CD14-positive monocyte (primary cell): ENCODE data around the gene ZAR1. TPM values are rescaled to one million over a fixed set of nuclear protein-coding genes. Genes with fewer than 3 reads are reported as not detected.

ENCODE experiments used
- DNase-seq, 3 donors: peaks; one replicate each; pipeline ENCODE4 v3.0.0-alpha.2; 2011 to 2022
- H2AFZ ChIP-seq: 2 replicates; pipeline ENCODE4 v1.6.0; 2012; ENCODE audit warnings: mild to moderate bottlenecking, low read depth, low read length, inconsistent platforms; ENCODE audit not compliant: insufficient read depth, poor library complexity, severe bottlenecking
- H3K27ac ChIP-seq, 2 donors: 1 replicate in 1 of 2; 2 replicates in 1 of 2; pipeline ENCODE4 v1.5.1; 2012 to 2013; ENCODE audit warnings: low read length in 2 of 2, control low read depth in 1 of 2, inconsistent platforms in 1 of 2, low read depth in 1 of 2, mild to moderate bottlenecking in 1 of 2
- H3K27me3 ChIP-seq, 2 donors: one replicate each; pipeline versions ENCODE4 v1.6.0 to v1.6.1; 2011 to 2013; ENCODE audit warnings: low read length in 2 of 2; ENCODE audit not compliant: control insufficient read depth in 2 of 2, insufficient read depth in 2 of 2
- H3K36me3 ChIP-seq, 2 donors: replicated peaks in 1 of 2; 1 replicate in 1 of 2; 2 replicates in 1 of 2; pipeline versions ENCODE4 v1.5.1 to v1.6.1; 2012 to 2013; ENCODE audit warnings: low read length in 2 of 2, control low read depth in 1 of 2, inconsistent platforms in 1 of 2, mild to moderate bottlenecking in 1 of 2; ENCODE audit not compliant: insufficient read depth in 2 of 2, control insufficient read depth in 1 of 2
- H3K4me1 ChIP-seq, 2 donors: 1 replicate in 1 of 2; 2 replicates in 1 of 2; pipeline versions ENCODE4 v1.5.1 to v1.6.1; 2012 to 2013; ENCODE audit warnings: low read length in 2 of 2, control low read depth in 1 of 2, inconsistent platforms in 1 of 2, mild to moderate bottlenecking in 1 of 2, moderate library complexity in 1 of 2; ENCODE audit not compliant: insufficient read depth in 2 of 2, control insufficient read depth in 1 of 2
- H3K4me2 ChIP-seq: replicated peaks from 2 replicates; pipeline ENCODE3; 2012; ENCODE audit warnings: low read length, moderate library complexity, mild to moderate bottlenecking; ENCODE audit not compliant: poor library complexity, severe bottlenecking; ENCODE audit errors: extremely low read depth
- H3K4me3 ChIP-seq, 3 experiments: fragments of 200-600 bp in 1 of 3; sonication (generic) in 1 of 3; replicated peaks in 1 of 3; 1 replicate in 2 of 3; 2 replicates in 1 of 3; pipeline ENCODE4 v1.5.1; 2011 to 2013; ENCODE audit warnings: low read length in 3 of 3, mild to moderate bottlenecking in 3 of 3, control low read depth in 2 of 3, low read depth in 2 of 3, inconsistent platforms in 1 of 3, moderate library complexity in 1 of 3
- H3K79me2 ChIP-seq: 2 replicates; pipeline ENCODE4 v1.6.0; 2012; ENCODE audit warnings: mild to moderate bottlenecking, control low read depth, inconsistent platforms, low read length, moderate library complexity; ENCODE audit not compliant: insufficient read depth
- H3K9ac ChIP-seq: 2 replicates; pipeline ENCODE4 v1.6.0; 2017; ENCODE audit warnings: low read length, mild to moderate bottlenecking; ENCODE audit not compliant: insufficient read depth, poor library complexity, severe bottlenecking
- H3K9me3 ChIP-seq, 2 donors: replicated peaks in 1 of 2; 1 replicate in 1 of 2; 2 replicates in 1 of 2; pipeline versions ENCODE4 v1.5.1 to v1.6.1; 2012 to 2013; ENCODE audit warnings: low read length in 2 of 2, control low read depth in 1 of 2; ENCODE audit not compliant: control insufficient read depth in 1 of 2, insufficient read depth in 1 of 2
- H4K20me1 ChIP-seq: 2 replicates; pipeline ENCODE4 v1.6.0; 2012; ENCODE audit warnings: mild to moderate bottlenecking, low read length, control low read depth, moderate library complexity; ENCODE audit not compliant: insufficient read depth
- H3K27ac Mint-ChIP-seq, 7 donors: one replicate each; pipeline ENCODE4 v1.8.0; 2020; ENCODE audit warnings: mild to moderate bottlenecking in 7 of 7, mixed read lengths in 7 of 7, moderate library complexity in 6 of 7, inconsistent platforms in 2 of 7
- H3K27me3 Mint-ChIP-seq, 3 donors: one replicate each; pipeline ENCODE4 v1.8.0; 2021 to 2022; ENCODE audit warnings: low read depth in 3 of 3, mild to moderate bottlenecking in 3 of 3, mixed read lengths in 3 of 3, moderate library complexity in 3 of 3, inconsistent platforms in 1 of 3
- H3K36me3 Mint-ChIP-seq, 2 donors: one replicate each; pipeline ENCODE4 v1.8.0; 2020; ENCODE audit warnings: mixed read lengths in 2 of 2, inconsistent platforms in 1 of 2, mild to moderate bottlenecking in 1 of 2
- H3K4me1 Mint-ChIP-seq: one replicate; pipeline ENCODE4 v1.8.0; 2020; ENCODE audit warnings: mild to moderate bottlenecking, mixed read lengths
- H3K4me3 Mint-ChIP-seq, 2 donors: one replicate each; pipeline ENCODE4 v1.8.0; 2020; ENCODE audit warnings: mild to moderate bottlenecking in 2 of 2, mixed read lengths in 2 of 2, moderate library complexity in 1 of 2
- H3K9me3 Mint-ChIP-seq, 7 donors: one replicate each; pipeline ENCODE4 v1.8.0; 2020 to 2022; ENCODE audit warnings: mixed read lengths in 7 of 7, mild to moderate bottlenecking in 6 of 7, moderate library complexity in 6 of 7, inconsistent platforms in 2 of 7
- CTCF ChIP-seq: fragments of 200-600 bp; IDR thresholded peaks from one replicate; pipeline ENCODE4 v1.8.0; 2022; ENCODE audit warnings: antibody characterized with exemption, mild to moderate bottlenecking
- WGBS: methylation state at CpG from one replicate; pipeline ENCODE4 v1.1.5; 2013; ENCODE audit warnings: missing lambda C conversion rate; ENCODE audit not compliant: insufficient coverage; 5-methylcytosine and 5-hydroxymethylcytosine counted together
- intact Hi-C, 2 donors: fragments of 100-400 bp; cut with micrococcal nuclease; formaldehyde crosslinking; loops; one replicate each; pipeline versions ENCODE4 v1.15.0 to v1.15.1; 2023
- polyA plus RNA-seq, 3 donors: library from polyadenylated mRNA; depleted of rRNA in 1 of 3; unstranded in 2 of 3; stranded (reverse) in 1 of 3; fragments of 300-500 nt in 2 of 3; fragments of >200 nt in 1 of 3; fragmentation: Illumina TruSeq in 2 of 3; gene quantifications; 1 replicate in 2 of 3; 2 replicates in 1 of 3; pipeline ENCODE4 v1.2.3, GENCODE V29; 2012 to 2021

ZAR1 gene
- polyA plus RNA-seq, 3 donors: not detected

DNA sequence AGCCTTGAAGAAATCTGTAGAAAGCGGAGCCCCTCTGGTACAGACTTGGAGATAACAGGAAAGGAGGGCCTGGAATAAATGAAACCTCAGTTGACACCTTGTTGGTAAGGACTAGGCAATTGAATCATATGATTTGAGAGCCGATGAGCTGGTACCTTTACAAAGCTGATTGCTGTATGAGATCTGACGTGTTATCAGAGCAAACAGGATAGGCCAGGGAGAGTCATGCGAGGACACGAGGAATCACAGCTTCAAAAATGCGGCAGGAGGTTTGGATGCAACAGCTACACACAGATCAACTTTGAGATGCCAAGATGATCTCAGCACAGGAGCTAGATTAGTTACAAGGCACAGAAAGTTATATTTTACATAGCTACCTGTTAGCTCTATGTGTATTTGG, 14.3 kb upstream of the ZAR1 start:
- Histone ChIP-seq H4K20me1 (no peaks in the 10 kb centered on the region), H3K79me2 (no peaks in the 10 kb centered on the region), H2AFZ (no peak overlapping the region), H3K9me3 (no peaks in the 10 kb centered on the region), H3K27ac (no peak overlapping the region), H3K36me3 (no peaks in the 10 kb centered on the region), H3K4me1 (no peaks in the 10 kb centered on the region), H3K4me3 (no peak overlapping the region), H3K27me3 (peaks cover 4 to 10% of the 10 kb centered on the region in 2 donors), H3K9ac (no peak overlapping the region), H3K4me2 (no peak overlapping the region)
- H3K36me3 Mint-ChIP-seq: no peaks in the 10 kb centered on the region
- H3K4me3 Mint-ChIP-seq: no peak overlapping the region
- no peak for TF ChIP-seq CTCF
- H3K27ac Mint-ChIP-seq: no peak overlapping the region
- peaks cover 3% of the 10 kb centered on the region for H3K4me1 Mint-ChIP-seq
- DNase-seq: no peak
- peaks cover 0 to 6% (median 0%) of the 10 kb centered on the region in 7 donors for H3K9me3 Mint-ChIP-seq
- peaks cover 8 to 12% (median 8%) of the 10 kb centered on the region in 3 donors for H3K27me3 Mint-ChIP-seq
- intact Hi-C loops: no loop called here
- 97% methylated on average over 6 of the region's 6 CpGs for WGBS

DNA sequence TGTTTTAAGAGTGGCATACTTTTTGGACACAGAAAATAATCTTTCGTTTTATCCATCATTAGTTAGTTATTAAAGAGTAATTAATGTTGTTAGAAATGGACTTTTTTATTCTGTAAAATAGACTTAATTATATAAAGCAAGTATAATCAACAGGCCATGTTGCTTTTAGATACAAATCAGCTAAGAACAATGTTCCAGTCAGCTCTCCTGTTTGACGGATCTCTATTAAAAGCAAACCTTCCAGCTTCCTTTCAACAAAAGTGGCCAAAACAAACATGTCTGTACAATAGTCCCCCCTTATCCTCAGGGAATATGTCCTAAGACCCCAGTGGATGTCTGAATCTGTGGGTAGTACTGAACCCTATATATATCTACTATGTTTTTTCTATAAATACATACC, 11.8 kb upstream of the ZAR1 start:
- peaks cover 3 to 5% of the 10 kb centered on the region in 2 donors for H3K36me3 Mint-ChIP-seq
- H3K4me3 ChIP-seq: no peak overlapping the region
- no peaks in the 10 kb centered on the region for H3K79me2 ChIP-seq
- H3K4me1 Mint-ChIP-seq: peaks cover 10% of the 10 kb centered on the region
- no peaks in the 10 kb centered on the region for H3K36me3 ChIP-seq
- H3K4me1 ChIP-seq: peaks cover 1 to 3% of the 10 kb centered on the region in 2 donors
- peak overlapping the region in 1 of 7 donors; percentile 61 for H3K27ac Mint-ChIP-seq
- no peak for DNase-seq
- H3K9me3 Mint-ChIP-seq: peaks cover 0 to 10% (median 0%) of the 10 kb centered on the region in 7 donors
- H3K9ac ChIP-seq: no peak overlapping the region
- no peaks in the 10 kb centered on the region for H4K20me1 ChIP-seq
- intact Hi-C loops: no loop called here
- H3K4me3 Mint-ChIP-seq: no peak overlapping the region
- no peak overlapping the region for H2AFZ ChIP-seq
- H3K9me3 ChIP-seq: peaks cover 0 to 12% of the 10 kb centered on the region in 2 donors
- peaks cover 30 to 33% (median 31%) of the 10 kb centered on the region in 3 donors for H3K27me3 Mint-ChIP-seq
- H3K27ac ChIP-seq: no peak overlapping the region
- H3K4me2 ChIP-seq: no peak overlapping the region
- no peak for TF ChIP-seq CTCF
- WGBS: no CpG with 5 or more reads among the region's 2 CpGs
- H3K27me3 ChIP-seq: peaks cover 27 to 34% of the 10 kb centered on the region in 2 donors
